GM19468 (cell line): ENCODE data around the gene SERGEF.

Source experiments
- ATAC-seq: cut with Tn5 transposase; IDR thresholded peaks from one replicate; pipeline ENCODE4 v1.9.1; 2021; ENCODE audit warnings: mild to moderate bottlenecking, moderate library complexity, moderate number of reproducible peaks; ENCODE audit not compliant: unreplicated experiment; ENCODE audit errors: extremely low read depth

The SERGEF gene

DNA sequence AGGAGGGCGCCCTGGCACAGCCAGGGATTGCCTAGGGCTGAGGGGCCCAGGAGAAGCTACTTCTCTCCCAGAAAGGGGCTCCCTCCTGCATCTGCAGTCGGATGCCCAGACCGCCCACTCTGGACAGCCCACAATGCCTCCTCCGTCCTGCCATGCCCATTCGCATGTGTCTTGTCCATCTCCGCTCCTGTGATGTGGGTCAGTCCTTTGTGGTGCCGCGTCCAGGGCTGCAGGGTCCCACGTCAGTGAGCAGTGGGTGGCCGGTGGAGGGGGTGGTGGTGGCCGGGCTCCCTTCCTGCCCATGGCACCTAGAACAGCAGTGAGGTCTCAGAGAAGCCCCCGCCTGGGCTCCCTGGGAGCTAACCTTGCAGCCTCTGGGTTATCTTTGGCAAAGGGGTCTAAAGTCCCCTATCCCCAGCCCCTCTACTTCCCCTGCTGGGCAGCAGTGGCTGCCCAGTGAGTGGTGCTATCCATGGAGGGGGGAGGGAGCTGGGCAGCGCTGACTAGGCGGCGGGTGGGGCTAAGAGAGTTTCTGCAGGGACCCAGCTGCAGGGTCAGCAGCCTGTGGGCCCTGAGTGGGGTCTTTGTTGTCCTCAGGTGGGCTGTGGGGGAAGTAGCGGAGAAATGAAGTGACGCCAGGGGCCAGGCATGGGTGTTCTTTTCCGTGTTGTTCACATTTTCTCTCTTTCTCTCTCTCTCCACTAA is 237.2 kb downstream of the SERGEF start:
- no peak for ATAC-seq

GRCh38 chr11:17775035-17775348 is 237.9 kb downstream of the SERGEF start:
- ATAC-seq = no peak

DNA sequence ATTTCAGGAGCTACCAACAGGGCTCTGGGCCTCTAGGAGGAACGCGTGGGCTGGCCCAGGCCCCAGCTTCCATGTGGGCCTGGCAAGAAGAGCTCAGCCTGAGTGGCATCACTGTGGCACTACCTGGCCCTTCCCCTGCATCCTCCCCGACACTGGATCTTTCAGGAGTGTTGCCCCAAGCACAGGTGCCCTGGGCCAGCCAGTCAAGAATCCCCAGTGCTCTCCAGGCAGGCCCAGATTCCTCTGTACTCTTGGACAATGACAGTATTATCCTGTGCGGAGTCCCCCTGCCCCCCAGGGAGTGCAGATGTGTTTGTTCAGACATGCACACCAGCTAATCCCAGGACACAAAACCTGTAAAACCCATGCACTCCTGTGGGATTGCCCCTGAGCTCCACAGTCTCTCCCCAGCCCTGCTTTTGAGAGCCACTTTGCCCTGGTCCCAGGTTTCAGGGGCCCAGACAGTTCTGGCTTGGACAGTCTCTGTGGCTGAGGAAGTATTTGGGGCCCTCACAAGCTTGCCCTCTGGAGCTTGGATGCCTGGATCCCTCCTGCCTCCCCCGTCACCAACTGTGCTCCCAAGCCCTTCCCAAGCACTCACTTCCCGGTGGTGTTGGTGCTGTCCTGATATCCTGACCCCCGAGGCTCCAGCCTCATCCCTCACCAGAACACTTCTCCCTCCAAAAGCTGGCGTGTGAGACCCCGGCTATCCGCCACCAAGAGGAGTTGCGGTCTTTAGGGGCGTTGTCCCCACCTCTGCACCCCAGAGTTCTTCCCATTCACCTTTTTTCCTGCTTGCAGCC is 238.4 kb downstream of the SERGEF start:
- ATAC-seq = no peak

DNA sequence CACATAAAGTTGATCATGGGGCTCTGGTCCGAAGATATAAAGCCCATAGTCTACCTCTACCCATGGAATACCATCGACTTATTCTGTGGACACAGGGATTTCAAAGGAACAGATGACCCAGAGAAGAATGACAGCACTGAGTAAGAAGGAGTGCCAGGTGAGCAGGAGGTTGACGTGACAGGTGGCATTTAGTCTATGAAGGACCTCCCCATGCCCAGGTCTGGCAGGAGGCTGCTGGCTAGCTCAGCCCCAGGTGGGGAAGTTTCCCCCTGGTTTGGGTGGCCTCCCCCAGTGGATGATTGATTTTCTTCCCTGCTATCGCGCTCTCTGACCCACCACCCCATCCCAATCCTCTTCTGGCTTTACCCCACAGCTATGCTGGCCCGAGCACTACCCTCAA is 239.2 kb downstream of the SERGEF start:
- no peak for ATAC-seq

GRCh38 chr11:17772704-17773600 is 239.9 kb downstream of the SERGEF start:
- ATAC-seq = no peak

GRCh38 chr11:17771841-17772401 is 240.9 kb downstream of the SERGEF start:
- no peak for ATAC-seq

GRCh38 chr11:17771415-17771814 is 241.4 kb downstream of the SERGEF start:
- ATAC-seq = no peak

- no peak for ATAC-seq
These were observed 241.9 kb downstream of the SERGEF start for GRCh38 chr11:17770917-17771316.

DNA sequence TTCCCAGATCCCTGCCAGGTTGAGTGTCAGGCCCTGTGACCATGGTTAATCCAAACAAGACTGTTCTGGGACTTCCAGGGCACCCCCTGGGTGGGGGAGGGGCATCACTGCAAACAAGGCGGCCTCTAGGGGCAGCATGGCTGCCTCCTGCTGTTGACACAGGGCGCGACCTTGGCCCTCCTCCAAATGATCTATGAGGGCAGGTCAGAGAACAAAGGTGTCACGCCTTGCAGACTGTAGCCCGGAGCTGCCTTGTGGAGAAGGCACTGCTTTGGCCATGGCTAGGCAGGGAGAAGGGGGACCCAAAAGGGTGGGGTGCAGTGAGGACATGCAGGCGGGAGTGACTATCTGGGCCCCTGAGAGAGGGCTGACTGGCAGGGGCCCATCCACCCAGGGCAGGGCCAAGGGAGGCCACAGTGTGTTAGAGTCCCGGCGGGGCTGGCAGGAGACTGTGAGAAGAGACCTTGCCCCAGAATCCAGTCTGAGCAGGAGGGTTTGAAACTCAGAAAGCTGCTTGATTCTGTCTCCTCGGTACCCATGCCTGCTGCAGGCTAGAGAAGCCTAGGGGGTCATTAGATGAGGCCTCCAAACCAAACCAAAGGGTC is 242.7 kb downstream of the SERGEF start:
- no peak for ATAC-seq

DNA sequence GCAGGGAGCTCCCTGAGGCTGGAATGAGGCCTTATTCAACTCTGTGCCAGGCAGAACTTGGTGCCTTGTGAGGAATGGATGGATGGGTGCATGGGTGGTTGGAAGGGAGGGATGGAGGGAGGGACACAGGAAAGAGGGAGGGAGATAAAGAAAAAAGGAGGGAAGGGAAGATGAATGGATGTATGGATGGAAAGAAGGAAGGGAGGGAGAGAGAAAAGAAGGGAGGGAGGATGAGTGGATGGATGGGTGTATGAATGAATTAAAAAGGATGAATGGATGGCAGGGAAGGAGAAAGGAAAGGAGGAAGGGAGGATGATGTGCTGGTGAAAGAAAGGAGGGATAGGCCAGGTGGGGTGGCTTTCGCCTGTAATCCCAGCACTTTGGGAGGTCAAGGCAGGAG is 243.6 kb downstream of the SERGEF start:
- ATAC-seq = no peak

DNA sequence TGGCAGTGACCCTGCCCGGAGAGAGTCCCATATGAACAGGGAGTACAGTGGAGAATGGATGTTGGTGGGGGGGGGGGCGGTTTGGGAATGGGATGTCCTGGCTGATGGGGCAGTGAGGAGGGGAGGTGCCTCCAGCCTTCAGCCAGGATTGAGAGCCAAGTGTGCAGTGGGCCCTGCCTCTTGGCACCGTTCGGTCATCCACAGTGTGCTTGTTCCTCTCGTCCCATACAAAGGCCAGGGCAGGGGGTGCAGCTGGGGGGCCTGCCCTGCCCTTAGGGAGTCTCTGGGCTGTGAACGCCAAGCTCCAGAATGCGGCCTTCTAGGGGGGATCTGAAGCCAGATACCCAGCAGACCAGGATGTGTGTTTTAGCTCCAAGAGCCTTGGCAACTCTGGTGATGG is 244.3 kb downstream of the SERGEF start:
- ATAC-seq = no peak

DNA sequence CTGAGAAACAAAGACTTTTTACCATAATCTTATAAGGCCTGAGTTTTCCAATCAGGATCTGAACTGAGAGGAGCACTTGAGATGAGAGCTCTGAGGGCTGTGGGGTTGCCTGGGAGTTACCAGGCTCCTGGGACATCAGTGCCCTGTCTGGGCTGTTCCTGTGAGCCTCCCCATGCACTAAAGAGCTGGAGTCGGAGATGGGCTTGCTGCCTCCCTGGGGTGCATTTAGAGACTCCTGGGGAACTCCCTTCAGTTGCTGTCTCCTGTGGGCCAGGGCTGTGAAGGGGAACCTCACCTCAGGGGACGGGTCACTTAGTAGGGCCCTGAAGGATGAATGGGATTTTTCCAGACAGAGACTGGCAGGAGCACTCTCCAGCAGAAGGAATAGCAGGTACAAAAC is 244.9 kb downstream of the SERGEF start:
- no peak for ATAC-seq

DNA sequence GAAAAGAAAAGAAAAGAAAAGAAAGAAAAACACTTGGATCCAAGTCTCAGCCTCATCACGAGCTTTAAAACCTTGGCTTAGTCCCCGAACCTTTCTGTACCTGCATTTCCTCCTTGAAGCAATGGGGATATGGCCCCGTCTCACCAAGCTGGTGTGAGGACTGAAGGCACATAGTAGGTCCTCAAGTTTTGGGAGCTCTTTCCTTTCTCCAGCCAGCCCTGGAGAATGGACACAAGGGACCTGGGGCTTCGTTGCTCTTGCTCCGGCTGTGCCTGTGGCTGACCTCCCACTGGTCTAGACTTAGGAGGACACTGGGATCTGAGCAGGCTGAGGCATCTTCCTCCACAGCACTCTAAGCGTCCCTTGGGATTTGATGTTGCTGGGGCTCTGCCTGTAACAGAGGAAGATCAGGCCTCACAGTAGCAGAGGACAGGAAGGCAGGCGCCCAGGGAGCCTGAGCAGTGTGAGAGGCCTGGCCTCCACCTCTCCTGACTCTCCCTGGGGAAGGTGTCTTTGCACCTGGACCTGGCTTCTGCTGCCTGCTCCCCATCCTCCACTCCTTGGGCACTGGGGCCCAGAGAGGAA is 245.5 kb downstream of the SERGEF start:
- no peak for ATAC-seq

DNA sequence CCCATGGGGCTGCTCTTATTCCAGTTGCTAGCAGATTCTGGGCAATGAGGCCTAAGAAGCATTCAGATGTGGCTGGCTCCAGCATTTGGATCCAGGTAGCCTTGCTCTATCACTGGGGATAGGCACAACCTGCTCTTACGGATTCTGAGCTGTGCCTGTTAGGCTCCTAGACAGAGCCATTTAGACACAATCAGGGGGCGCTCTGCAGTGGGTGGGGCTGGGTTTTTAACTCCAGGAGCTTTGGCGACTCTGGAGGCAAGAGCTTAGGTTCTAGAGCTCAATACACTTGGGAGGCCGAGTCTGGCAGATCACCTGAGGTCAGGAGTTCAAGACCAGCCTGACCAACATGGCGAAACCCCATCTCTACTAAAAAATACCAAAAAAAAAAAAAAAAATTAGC is 246.3 kb downstream of the SERGEF start:
- no peak for ATAC-seq

DNA sequence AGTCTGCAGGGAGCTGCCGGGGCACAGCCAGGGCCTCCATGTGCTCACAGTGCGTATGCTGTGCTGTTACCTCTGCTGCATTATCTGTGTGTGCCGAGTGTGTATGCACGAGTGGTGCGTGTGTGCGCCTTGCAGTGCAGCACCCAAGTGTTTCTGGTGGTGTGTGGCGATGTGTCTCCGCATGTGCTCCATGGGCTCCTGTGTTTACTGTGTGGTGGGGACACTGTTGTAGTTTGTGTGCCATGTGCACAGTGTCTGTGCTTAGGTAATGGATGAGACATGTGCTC is 246.8 kb downstream of the SERGEF start:
- ATAC-seq = no peak

GRCh38 chr11:17765356-17766072 is 247.3 kb downstream of the SERGEF start:
- no peak for ATAC-seq

DNA sequence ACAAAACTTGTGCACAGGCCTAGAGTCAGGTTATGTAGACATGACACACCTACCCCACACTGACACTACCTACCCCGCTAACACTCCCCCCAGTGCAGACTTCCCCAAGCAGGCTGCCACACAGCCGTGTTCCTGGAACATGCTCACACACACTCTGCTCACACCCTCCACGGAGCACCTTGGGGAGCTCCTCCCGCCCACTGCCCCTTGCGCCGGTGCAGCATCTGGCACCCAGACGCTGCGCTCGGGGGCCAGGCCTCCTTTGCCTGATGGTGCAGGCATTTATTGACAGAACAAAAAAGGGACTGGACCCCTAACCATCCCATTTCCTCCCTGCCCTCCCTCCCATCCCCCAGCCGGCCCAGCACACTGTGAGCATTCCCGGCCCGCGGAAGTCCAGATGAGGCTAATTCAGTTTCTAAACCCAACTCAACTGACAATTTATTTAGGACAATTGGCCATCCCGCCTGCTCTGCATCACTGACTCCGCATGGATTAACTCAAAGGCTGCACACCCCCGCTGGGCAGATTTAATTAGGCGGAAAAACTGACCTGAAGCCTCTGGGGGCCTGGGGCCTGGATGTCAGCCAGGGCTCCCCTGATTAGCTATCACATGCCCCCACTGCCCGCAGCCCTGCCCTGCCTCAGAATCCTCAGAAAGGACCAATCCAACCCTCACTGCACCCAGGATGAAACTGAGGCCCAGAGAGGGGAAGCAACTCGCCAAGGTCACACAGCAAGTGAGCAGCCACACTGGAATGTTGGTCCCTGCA is 248.2 kb downstream of the SERGEF start:
- no peak for ATAC-seq

GRCh38 chr11:17763703-17764102 is 249.1 kb downstream of the SERGEF start:
- ATAC-seq = no peak

GRCh38 chr11:17763244-17763643 is 249.6 kb downstream of the SERGEF start:
- no peak for ATAC-seq
